HG03565 (cell line): ENCODE measurements around the gene MAMDC2.

ENCODE experiments used
- ATAC-seq: cut with Tn5 transposase; IDR thresholded peaks from one replicate; pipeline ENCODE4 v1.9.1; 2021; ENCODE audit warnings: mild to moderate bottlenecking, moderate library complexity; ENCODE audit not compliant: unreplicated experiment

Gene MAMDC2

DNA sequence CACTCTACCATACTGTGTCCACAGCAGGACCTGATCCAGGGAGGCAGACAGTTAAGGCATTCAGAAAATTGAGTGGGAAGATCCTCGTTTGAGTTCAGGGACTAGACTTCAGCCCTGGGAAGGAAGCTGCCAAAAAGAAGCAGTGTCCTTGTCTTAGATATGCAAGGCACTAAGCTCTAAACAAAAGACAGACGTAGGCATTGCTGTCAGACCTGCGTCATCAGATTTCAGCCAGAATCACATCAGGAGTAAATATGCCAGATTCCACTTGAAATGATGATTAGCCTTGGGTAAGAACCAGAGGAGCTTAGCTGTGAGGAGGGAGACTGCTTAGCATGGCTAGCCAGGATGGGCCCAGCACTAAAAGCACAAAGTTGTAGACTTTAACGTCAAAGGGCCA is 56.7 kb downstream of the MAMDC2 start:
- no peak for ATAC-seq

DNA sequence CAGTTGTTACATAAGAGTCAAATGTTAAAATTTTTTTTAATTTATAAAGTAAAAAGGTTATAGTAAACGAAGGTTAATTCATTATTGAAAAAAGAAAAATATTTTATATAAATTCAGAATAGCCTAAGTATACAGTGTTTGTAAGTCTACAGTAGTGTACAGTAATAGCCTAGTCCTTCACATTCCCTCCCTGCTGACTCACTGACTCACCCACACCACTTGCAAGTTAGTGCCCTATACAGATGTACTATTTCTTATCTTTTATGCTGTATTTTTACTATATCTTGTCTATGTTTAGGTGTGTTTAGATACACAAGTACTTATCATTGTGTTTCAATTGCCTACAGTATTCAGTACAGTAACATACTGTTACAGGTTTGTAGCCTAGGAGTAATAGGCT is 57.6 kb downstream of the MAMDC2 start:
- ATAC-seq: no peak

DNA sequence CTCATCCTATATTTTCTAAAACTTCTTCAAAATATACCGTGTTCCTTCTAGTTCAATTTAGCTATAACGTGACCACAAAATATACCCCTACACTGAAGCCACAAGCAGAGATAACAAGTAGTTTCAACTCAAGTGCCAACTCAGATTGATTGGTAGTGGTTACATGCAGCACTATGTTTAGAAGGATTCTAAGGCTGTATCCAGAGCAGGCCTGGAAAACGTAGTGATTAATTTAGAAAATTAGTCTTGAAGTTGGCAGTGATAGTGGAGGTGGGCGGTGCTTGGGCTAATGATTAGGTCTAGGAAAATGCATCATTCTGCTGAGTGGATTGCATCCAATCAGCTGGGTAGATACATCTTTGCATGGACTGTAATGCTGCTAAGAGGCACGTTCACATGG is 61.5 kb downstream of the MAMDC2 start:
- no peak for ATAC-seq

DNA sequence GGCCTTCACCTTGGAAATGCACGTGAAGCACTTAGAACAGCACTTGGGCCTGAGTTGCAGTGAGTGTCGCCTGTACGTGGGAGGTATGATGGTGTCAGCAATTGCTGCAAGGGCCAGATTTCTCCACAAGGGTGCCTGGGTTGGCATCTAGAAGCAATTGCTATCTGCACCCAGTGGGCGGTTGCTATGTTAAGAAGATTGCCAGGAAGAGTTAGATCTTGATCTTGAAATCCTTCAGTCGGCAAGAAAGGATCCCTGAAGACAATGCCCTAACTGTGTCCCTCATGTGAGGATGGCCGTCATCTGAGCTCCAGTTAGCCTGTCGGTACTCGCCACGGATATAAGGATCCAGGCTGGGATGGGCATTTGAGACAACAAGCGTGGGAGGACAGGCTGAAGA is 62.9 kb downstream of the MAMDC2 start:
- no peak for ATAC-seq

DNA sequence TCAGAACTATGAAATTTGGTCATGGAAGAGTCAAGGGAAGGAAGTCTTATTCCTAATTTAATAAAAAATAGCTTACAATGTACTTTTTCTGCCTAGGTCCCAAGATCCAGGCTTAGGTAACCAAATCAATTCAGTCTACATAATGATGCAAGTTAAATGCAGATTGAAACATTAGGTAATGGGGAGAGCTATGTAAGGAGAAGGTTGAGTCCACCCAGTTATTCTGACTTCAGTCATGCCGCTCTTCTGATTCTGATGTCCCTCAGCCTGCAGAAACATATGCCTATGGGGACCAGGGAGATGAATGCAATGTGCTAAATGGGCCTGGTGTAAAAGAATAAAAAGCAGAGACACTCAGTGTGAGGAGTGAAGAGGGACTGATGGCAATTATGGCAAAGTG is 63.9 kb downstream of the MAMDC2 start:
- no peak for ATAC-seq

DNA sequence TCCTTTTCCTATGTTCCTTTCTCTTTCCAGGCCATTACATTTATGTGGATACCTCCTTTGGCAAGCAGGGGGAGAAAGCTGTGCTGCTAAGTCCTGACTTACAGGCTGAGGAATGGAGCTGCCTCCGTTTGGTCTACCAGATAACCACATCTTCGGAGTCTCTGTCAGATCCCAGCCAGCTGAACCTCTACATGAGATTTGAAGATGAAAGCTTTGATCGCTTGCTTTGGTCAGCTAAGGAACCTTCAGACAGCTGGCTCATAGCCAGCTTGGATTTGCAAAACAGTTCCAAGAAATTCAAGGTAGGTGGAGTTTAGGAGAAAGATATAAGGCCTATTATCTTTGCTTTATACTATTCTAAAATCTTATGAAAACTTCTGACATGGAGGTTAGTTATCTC is 64.5 kb downstream of the MAMDC2 start:
- no peak for ATAC-seq

DNA sequence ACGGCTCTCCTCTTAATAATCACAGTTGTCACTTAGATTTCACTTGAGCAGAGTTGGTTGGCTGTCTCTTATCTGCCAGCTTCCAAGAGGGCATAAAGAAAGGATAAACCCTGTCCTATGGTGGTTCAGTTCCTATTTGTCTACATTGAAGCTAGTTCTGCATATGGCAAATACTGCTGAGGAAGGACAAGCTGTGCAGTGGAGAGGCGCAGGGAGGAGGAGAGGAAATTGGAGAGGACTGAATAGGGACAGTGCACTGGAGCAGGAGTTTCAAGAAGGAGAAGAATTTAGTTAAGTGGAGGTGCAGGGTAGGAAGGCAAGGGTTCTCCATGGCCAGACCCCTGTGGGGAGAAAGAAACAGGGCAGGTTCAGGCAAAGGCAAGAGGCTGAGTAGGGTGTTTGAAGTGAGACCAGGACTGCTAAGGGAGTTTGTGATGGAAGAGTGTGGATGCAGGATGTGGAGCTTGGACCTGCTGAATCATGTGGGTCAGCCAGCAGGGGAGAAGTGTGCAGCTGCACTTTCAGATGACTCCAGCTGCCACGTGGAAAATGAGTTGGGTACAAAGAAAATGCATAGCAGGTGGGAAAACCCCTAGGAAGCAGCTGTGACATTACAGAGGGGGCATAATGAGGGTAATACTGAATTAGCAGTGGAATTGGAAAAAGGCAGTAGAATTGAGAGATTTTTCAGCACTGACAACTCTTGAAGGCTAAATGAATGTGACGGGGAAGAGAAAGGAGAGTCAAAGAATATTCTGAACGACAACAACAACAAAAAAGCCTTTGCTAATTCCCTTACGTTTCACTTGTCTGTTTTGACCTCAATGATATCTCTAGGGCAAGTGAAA is 66.8 kb downstream of the MAMDC2 start:
- no peak for ATAC-seq

DNA sequence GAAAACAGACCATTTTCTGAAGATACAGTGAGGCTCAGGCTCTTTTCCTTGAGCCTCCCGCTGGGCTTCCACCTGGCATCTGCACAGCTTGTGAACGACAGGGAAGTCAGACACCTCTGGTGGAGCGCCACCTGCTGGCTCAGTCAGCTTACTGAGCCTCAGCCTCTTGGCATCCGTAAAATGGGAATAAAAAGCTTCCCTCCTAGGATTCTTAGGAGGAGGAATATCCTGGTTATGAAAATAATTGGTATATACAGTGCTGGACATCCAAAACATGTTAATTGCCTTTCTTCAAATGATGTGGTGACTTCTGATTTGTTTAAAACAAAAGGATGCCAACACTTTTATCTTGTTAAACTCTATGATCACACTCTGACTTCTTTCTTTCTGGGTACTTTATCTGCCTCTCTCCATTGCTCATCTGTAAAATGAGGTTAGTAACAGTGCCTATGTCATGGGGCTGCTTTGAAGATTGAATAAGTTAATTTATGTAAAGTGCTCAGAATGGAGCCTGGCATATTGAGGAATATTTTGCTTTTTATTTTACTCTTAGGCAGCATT is 67.5 kb downstream of the MAMDC2 start:
- peak; percentile 66 for ATAC-seq

DNA sequence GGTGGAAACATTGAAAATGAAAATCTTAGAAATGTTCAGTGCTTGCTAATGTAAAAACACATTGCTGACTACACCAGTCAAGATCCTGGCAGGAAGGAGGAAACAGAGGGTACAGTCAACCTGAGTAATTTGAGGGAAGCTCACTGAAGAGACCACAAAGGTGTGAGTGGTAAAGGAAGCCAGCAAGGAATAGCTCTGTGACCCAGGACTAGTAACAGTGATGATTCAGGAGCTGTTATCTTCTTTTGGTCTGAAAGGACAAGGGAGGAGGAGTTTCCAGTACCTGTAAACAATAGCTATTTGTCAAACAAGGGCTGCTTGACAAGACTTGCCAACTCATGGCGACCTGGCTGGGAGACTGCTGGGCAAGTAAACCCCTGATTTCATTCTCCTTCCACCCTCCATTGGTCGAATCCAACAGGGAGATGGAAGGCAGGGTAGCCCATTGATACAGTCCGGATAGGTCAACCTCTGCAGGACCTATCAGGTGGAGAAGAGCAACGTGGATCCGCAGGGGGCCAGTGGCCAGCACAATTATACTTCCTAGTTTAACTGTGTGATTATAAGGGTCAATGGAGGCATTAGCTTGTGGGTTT is 68.1 kb downstream of the MAMDC2 start:
- no peak for ATAC-seq

DNA sequence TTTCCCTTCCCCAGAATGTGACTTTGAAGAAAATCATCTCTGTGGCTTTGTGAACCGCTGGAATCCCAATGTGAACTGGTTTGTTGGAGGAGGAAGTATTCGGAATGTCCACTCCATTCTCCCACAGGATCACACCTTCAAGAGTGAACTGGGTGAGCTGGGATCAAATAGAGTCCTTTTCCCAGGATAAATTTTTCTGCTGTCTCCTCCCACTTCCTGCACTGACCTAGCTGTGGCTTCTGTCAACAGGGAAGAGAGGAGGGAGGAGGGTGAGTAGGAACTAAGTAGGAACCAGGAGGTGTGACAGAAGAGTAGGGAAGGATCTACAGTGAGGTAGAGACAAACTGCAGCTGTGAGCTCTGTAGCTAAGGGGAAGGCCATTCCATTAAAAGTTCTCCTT is 69.3 kb downstream of the MAMDC2 start:
- no peak for ATAC-seq

DNA sequence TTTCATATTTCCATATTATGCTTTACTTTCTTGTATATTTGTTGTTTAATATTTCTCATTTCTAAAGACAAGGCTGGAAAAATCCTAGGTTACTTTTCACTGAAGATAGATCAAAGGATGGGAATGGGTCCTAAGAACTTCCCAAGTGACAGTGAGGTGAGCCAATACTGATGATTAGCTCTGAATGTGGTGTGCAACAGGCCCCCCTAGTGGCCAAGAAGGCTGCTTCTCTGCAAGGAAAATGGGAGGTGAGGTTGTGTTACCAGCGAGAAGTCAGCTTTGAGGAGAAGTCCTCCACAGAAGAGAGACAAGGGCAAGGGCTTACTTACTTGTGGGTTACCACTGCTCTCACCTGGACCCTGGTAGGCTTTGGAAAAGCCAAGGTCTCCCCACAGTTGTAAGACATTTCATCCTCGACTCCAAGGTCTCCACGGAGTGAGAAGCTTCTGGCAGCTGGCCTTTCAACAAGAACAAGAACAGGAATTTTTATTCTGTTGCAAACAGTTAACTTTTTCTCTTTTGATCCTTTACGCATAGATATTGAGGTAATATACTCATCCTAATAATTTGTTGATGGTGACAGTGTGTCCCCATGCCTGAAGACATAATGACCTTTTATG is 69.9 kb downstream of the MAMDC2 start:
- ATAC-seq: peak; percentile 78

DNA sequence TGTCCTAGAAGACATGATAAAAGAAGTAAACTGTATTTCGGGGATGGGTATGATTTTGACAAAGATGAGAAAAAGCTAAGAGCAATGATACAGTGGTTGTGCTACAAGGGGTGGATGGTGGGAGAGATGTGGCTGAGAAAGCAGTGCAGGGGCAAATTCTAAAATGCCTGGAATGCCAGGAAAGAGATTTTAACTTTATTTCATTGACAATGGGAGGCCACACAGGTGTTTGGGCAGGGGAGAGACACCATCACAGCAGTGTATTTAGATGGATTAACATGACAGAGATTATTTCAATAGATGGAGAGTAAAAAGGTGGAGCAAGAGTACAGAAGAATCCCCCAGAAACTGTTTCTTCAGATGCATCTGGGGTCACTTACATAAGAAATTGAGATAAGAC is 71.2 kb downstream of the MAMDC2 start:
- no peak for ATAC-seq

DNA sequence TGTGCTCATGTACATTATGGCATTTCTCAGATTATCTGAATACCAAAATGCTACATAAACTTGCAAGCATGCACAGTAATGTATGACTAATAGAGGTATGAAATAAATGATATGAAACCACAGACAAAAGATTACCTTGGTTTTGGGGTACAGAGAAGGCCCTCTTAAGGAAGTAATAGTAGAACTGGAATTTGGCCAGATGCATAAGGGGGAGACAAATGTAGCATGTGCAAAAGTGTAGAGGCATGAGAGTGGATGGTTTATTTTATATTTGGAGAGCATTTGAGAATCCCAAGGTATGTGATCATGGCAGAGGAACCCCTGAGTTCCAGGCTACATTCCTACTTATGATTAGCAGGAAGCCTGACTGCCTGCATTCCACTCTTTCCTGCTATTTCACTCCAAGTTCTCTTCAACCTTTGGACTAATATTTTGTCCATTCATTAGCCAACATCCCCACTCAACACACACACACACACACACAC is 74.2 kb downstream of the MAMDC2 start:
- ATAC-seq: no peak

DNA sequence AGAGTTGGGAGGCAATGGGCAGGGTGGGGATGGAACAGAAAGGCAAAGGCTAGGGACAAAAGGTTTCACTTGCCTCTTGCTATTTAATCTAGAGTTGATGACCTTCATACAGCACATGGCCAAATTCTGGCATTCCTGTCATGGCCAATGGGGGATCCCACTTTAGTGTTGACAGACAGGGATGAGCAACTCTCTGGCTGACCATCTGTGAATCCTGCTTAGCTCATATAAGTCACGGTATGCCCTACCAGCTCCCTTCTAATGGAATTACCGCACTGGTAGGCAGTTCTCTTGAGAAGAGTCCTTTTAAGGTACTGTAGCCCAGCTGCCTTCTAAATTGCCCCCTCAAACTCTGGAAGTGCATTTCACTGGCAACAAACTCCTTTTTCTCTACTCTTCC is 76.1 kb downstream of the MAMDC2 start:
- ATAC-seq: no peak

DNA sequence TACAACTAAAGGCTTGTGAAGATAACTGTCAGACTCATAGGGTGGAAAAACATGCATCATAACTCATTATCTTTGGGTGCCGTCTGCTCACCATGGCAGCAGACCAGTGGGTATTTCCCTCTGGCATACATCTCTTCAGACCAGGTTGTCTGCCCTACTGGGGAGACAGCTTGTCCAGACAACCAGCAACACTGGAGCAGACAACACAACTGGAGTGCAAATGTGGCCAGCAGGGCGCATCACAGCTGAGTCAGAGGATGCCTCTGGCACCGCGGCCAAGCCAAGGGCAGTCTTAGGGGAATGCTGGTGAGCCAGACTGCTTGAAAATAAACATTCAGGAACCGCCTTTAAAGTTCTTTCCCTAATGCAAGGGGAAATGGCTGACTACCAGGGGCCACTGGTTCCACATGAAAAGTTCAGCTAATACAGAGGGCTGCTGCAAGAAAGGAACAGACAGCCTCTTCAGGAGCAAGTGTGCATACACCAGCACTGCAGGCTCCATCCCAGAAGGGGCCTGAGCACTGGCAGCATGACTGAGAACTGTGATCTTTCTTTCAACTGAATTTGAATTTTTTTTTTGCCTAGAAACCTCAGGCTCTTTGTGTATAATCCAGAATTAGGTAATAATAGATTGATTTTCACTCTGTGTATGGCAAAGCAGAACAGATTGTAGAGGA is 77.3 kb downstream of the MAMDC2 start:
- no peak for ATAC-seq

DNA sequence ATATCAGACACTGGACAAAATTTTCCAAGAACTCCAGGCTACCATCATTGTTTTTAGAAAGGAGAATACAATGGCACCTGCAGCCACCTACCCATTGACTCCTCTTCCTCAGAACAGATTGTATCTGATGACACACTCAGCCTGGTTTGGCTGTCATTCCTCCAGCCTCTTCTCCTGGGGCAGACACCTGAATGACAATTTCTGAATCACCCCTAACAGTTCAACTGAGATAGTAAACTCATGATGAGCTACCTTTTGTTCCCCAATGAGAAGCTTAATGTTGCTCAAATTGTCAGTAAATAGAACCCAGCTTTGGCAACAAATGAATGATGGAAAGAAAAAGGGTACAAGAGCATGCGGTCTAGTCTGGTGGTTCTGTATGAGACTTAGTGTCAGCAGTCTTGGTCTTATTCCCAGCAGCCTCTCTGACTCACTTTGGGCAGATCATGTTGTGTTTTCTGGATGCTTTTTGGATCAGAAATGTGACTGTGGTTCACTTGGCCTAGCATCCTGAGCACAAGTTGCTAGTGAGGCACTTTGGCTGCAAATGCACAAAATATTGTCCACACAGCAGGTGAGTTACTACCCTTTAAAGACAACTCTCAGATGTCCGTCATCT is 78.3 kb downstream of the MAMDC2 start:
- no peak for ATAC-seq

DNA sequence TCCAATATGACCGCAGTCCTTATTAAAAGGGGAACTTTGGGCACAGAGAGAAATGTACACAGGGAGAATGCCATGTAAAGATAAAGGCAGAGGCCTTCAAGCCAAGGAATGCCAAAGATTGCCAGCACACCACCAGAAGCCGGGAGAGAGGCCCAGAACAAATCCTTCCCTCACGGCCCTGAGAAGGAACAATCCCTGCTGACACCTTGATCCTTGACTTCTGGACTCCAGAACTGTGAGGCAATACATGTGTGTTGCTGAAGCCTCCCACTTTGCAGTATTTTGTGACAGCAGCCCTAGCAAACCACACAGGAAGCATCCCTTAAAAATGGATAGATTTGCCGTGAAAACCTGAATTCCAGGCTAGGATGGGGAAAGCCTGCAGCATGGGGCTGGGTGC is 80.0 kb downstream of the MAMDC2 start:
- ATAC-seq: no peak

DNA sequence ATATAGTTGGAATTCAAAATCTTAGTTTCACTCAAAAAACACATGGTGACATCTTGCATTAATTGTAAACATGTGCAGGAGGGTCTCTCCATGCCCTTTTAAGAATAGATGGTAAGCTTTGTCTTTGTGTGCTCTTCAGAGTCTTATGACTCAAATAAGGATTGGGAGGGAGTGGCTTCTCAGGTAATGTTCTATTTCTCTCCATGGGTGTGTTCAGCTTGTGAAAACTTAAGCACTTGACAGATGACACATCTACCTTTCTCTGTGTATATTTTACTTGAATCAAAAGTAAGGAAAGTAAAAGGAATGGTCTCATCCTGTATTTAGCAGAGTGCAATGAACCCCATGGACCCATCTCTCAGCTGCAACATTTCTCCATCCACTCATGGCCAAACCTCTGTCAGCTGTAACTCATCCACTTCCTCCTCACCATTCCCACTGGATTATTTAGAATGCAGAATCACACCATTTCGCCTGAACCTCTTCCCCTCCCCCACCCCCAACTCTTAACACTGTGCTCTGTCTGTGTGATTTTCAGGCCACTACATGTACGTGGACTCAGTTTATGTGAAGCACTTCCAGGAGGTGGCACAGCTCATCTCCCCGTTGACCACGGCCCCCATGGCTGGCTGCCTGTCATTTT is 82.1 kb downstream of the MAMDC2 start:
- ATAC-seq: no peak

DNA sequence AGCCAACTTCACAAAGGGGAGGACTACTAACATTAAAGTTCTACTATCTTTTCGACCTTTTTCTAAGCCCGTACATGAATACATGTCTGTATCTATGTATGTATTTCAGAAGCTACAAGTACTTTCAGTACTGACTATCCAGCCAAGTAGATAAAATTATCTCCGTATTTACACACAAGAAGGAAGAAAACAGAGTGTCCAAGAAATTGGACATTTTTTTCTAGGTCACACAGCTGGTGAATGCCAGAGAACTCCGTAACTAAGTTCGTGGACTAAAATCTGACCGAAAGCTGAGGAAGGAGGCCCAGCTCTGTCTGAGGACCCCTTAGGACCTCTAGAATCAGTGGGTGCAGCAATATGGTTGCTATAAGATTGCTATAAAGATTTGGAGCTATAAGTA is 83.4 kb downstream of the MAMDC2 start:
- ATAC-seq: no peak
